Osteoblast (primary cell): ENCODE data around the gene PGPEP1. TPM values are rescaled to one million over a fixed set of nuclear protein-coding genes. Genes with fewer than 3 reads are reported as not detected.
"Not testable (repeated sequence)": the region's sequence is repeated elsewhere in the genome, so short reads cannot be mapped to it uniquely, and the experiment has no call there.

Source experiments
- DNase-seq: peaks from one replicate; pipeline ENCODE4 v3.0.0; 2011; ENCODE audit warnings: low spot score, mixed read lengths; ENCODE audit not compliant: insufficient read length; ENCODE audit errors: missing footprints
- H2AFZ ChIP-seq: 2 replicates; pipeline ENCODE4 v1.6.0; 2011; ENCODE audit warnings: mild to moderate bottlenecking, low read length
- H3K27ac ChIP-seq: 2 replicates; pipeline ENCODE4 v1.5.1; 2011; ENCODE audit warnings: mild to moderate bottlenecking, low read depth, low read length, moderate library complexity
- H3K27me3 ChIP-seq: 2 replicates; pipeline ENCODE4 v1.6.0; 2012; ENCODE audit warnings: mild to moderate bottlenecking, control low read depth, inconsistent platforms, low read length, moderate library complexity; ENCODE audit not compliant: insufficient read depth
- H3K36me3 ChIP-seq: 2 replicates; pipeline ENCODE4 v1.5.1; 2011; ENCODE audit warnings: mild to moderate bottlenecking, low read length, control low read depth, moderate library complexity; ENCODE audit not compliant: insufficient read depth
- H3K4me1 ChIP-seq: 2 replicates; pipeline ENCODE4 v1.5.1; 2011; ENCODE audit warnings: mild to moderate bottlenecking, low read length, control low read depth, moderate library complexity; ENCODE audit not compliant: insufficient read depth
- H3K4me2 ChIP-seq: 2 replicates; pipeline ENCODE4 v1.6.0; 2011; ENCODE audit warnings: mild to moderate bottlenecking, low read length; ENCODE audit not compliant: insufficient read depth
- H3K4me3 ChIP-seq: fragments of 200-600 bp; sonication (generic); 3 replicates; pipeline ENCODE4 v1.5.1; 2012; ENCODE audit warnings: mild to moderate bottlenecking, low read length, inconsistent platforms; ENCODE audit not compliant: insufficient read depth
- H3K79me2 ChIP-seq: 2 replicates; pipeline ENCODE4 v1.6.0; 2012; ENCODE audit warnings: mild to moderate bottlenecking, low read length, control low read depth, inconsistent platforms; ENCODE audit not compliant: insufficient read depth
- H3K9me3 ChIP-seq: 2 replicates; pipeline ENCODE4 v1.5.1; 2011; ENCODE audit warnings: low read depth, low read length, control low read depth
- H4K20me1 ChIP-seq: 2 replicates; pipeline ENCODE4 v1.6.0; 2012; ENCODE audit warnings: mild to moderate bottlenecking, low read length, control low read depth; ENCODE audit not compliant: insufficient read depth
- CTCF ChIP-seq: IDR thresholded peaks from 2 replicates; pipeline ENCODE4 v1.5.1; 2011; ENCODE audit warnings: mild to moderate bottlenecking, low read depth, low read length, moderate library complexity; ENCODE audit errors: extremely low read depth
- total RNA-seq: library from RNA; depleted of rRNA; stranded (reverse); fragments of >200 nt; gene quantifications from 2 replicates; pipeline ENCODE4 v1.2.3, GENCODE V29; 2012

The PGPEP1 gene
- total RNA-seq, 1 donor: 31.1 TPM

GRCh38 chr19:18373892-18374629, 33.7 kb downstream of the PGPEP1 start:
- no peak for TF ChIP-seq CTCF
- Histone ChIP-seq H3K27ac (peak overlapping the region; percentile 98), H3K36me3 (no peaks in the 10 kb centered on the region)

GRCh38 chr19:18377026-18377425, 36.6 kb downstream of the PGPEP1 start:
- Histone ChIP-seq H3K27ac (no peak overlapping the region), H3K27me3 (no peaks in the 10 kb centered on the region), H3K4me2 (no peak overlapping the region), H4K20me1 (no peaks in the 10 kb centered on the region), H2AFZ (no peak overlapping the region), H3K4me3 (no peak overlapping the region), H3K4me1 (peaks cover 28% of the 10 kb centered on the region), H3K79me2 (no peaks in the 10 kb centered on the region), H3K36me3 (no peaks in the 10 kb centered on the region), H3K9me3 (no peaks in the 10 kb centered on the region)
- no peak for DNase-seq
- TF ChIP-seq CTCF: no peak

More at GRCh38 chr19:18373892-18374629, 33.7 kb downstream of the PGPEP1 start:
- Histone ChIP-seq H3K4me3 (no peak overlapping the region), H3K4me2 (peak overlapping the region; percentile 39), H3K27me3 (no peaks in the 10 kb centered on the region), H3K9me3 (no peaks in the 10 kb centered on the region), H3K79me2 (no peaks in the 10 kb centered on the region), H2AFZ (peak overlapping the region; percentile 47), H4K20me1 (no peaks in the 10 kb centered on the region), H3K4me1 (peaks cover 21% of the 10 kb centered on the region)
- peak; percentile 99 for DNase-seq

- no peaks in the 10 kb centered on the region for H4K20me1 ChIP-seq
- H3K27ac ChIP-seq: peak overlapping the region; percentile 46
- no peak for TF ChIP-seq CTCF
- H3K79me2 ChIP-seq: no peaks in the 10 kb centered on the region
- DNase-seq: peak; percentile 92
- no peak overlapping the region for H3K4me3 ChIP-seq
- H3K4me2 ChIP-seq: no peak overlapping the region
- no peak overlapping the region for H2AFZ ChIP-seq
- H3K27me3 ChIP-seq: no peaks in the 10 kb centered on the region
- no peaks in the 10 kb centered on the region for H3K36me3 ChIP-seq
- H3K9me3 ChIP-seq: no peaks in the 10 kb centered on the region
- peaks cover 15% of the 10 kb centered on the region for H3K4me1 ChIP-seq
Observed at GRCh38 chr19:18379803-18380747, 39.7 kb downstream of the PGPEP1 start.

GRCh38 chr19:18380843-18381242, 40.4 kb downstream of the PGPEP1 start:
- H3K4me2 ChIP-seq: no peak overlapping the region
- no peak overlapping the region for H3K4me3 ChIP-seq
- no peak for TF ChIP-seq CTCF
- no peaks in the 10 kb centered on the region for H3K36me3 ChIP-seq
- H4K20me1 ChIP-seq: no peaks in the 10 kb centered on the region
- H3K4me1 ChIP-seq: peaks cover 18% of the 10 kb centered on the region
- peak overlapping the region; percentile 17 for H2AFZ ChIP-seq
- no peaks in the 10 kb centered on the region for H3K9me3 ChIP-seq
- H3K27ac ChIP-seq: peak overlapping the region; percentile 46
- DNase-seq: no peak
- H3K27me3 ChIP-seq: no peaks in the 10 kb centered on the region
- H3K79me2 ChIP-seq: no peaks in the 10 kb centered on the region

GRCh38 chr19:18383622-18384021, 43.2 kb downstream of the PGPEP1 start:
- not testable (repeated sequence) for H4K20me1 ChIP-seq, H3K36me3 ChIP-seq, H3K27me3 ChIP-seq, H3K4me3 ChIP-seq, H3K9me3 ChIP-seq, DNase-seq, H3K27ac ChIP-seq, H2AFZ ChIP-seq, H3K4me2 ChIP-seq
- Histone ChIP-seq H3K4me1 (peaks cover 19% of the 10 kb centered on the region), H3K79me2 (peaks cover 12% of the 10 kb centered on the region)
